Activated B cell treated with CpG ODN at 0.5 μM for 24 hours (primary cell): ENCODE data around the gene SLC8A1. TPM values are rescaled to one million over a fixed set of nuclear protein-coding genes. Genes with fewer than 3 reads are reported as not detected.

Experiments
- ATAC-seq: fragments of 200-7000 bp; cut with Tn5 transposase; one replicate; pipeline ENCODE4 v1.10.0; 2021; ENCODE audit warnings: low read depth, mild to moderate bottlenecking, moderate library complexity
- CTCF ChIA-PET: fragments of 350-600 bp; sonication (Branson Sonifier 250); formaldehyde crosslinking; loops from one replicate; lab custom pipeline; 2021; ENCODE audit warnings: antibody characterized with exemption; lab: Charles Lee
- POLR2A ChIA-PET: fragments of 350-600 bp; sonication (Branson Sonifier 250); formaldehyde crosslinking; loops from one replicate; lab custom pipeline; 2021; ENCODE audit warnings: antibody characterized with exemption; lab: Charles Lee
- DNase-seq: peaks from one replicate; pipeline ENCODE4 v3.0.0; 2022
- H3K27ac Mint-ChIP-seq: one replicate; pipeline ENCODE4 v1.8.0; 2020; ENCODE audit warnings: mixed read lengths
- H3K27me3 Mint-ChIP-seq: one replicate; pipeline ENCODE4 v1.8.0; 2021; ENCODE audit warnings: mixed read lengths
- H3K36me3 Mint-ChIP-seq: one replicate; pipeline ENCODE4 v1.8.0; 2021; ENCODE audit warnings: low read depth, mixed read lengths
- H3K4me1 Mint-ChIP-seq: one replicate; pipeline ENCODE4 v1.8.0; 2021; ENCODE audit warnings: mixed read lengths
- H3K4me3 Mint-ChIP-seq: one replicate; pipeline ENCODE4 v1.8.0; 2020; ENCODE audit warnings: mild to moderate bottlenecking, mixed read lengths
- H3K9me3 Mint-ChIP-seq: one replicate; pipeline ENCODE4 v1.8.0; 2020; ENCODE audit warnings: mixed read lengths
- CTCF ChIP-seq: fragments of 200-600 bp; IDR thresholded peaks from one replicate; pipeline ENCODE4 v1.8.0; 2022; ENCODE audit warnings: antibody characterized with exemption, mild to moderate bottlenecking
- intact Hi-C: fragments of 100-400 bp; cut with micrococcal nuclease; formaldehyde crosslinking; loops from one replicate; pipeline ENCODE4 v1.15.1; 2024
- total RNA-seq: library from RNA; stranded (reverse); gene quantifications from 2 replicates; pipeline ENCODE4 v1.2.3, GENCODE V29; 2022

SLC8A1 gene
- total RNA-seq, 1 donor from 2014 or later, result 0.04 TPM

GRCh38 chr2:40480596-40480995 lies 28.7 kb upstream of the SLC8A1 start:
- Mint-ChIP-seq H3K27me3 (no peaks in the 10 kb centered on the region), H3K36me3 (no peaks in the 10 kb centered on the region), H3K9me3 (no peaks in the 10 kb centered on the region), H3K4me3 (no peak overlapping the region), H3K27ac (no peak overlapping the region), H3K4me1 (no peaks in the 10 kb centered on the region)
- ChIA-PET POLR2A (no interaction called here), CTCF (no interaction called here)
- DNase-seq (no peak), ATAC-seq (no peak)
- no peak for TF ChIP-seq CTCF
- intact Hi-C loops, result no loop called here

GRCh38 chr2:40480073-40480472 lies 28.2 kb upstream of the SLC8A1 start:
- Mint-ChIP-seq H3K9me3 (no peaks in the 10 kb centered on the region), H3K27ac (no peak overlapping the region), H3K36me3 (no peaks in the 10 kb centered on the region), H3K4me1 (no peaks in the 10 kb centered on the region), H3K4me3 (no peak overlapping the region), H3K27me3 (no peaks in the 10 kb centered on the region)
- CTCF ChIA-PET, result no interaction called here
- intact Hi-C loops, result no loop called here
- no peak for ATAC-seq
- POLR2A ChIA-PET, result no interaction called here
- DNase-seq, result no peak
- no peak for TF ChIP-seq CTCF

GRCh38 chr2:40477361-40477760 lies 25.5 kb upstream of the SLC8A1 start:
- CTCF ChIA-PET, result no interaction called here
- POLR2A ChIA-PET, result no interaction called here
- H3K27me3 Mint-ChIP-seq, result no peaks in the 10 kb centered on the region
- H3K4me3 Mint-ChIP-seq, result no peak overlapping the region
- H3K4me1 Mint-ChIP-seq, result no peaks in the 10 kb centered on the region
- TF ChIP-seq CTCF, result no peak
- intact Hi-C loops, result no loop called here
- ATAC-seq (no peak), DNase-seq (no peak)
- no peak overlapping the region for H3K27ac Mint-ChIP-seq
- H3K9me3 Mint-ChIP-seq, result no peaks in the 10 kb centered on the region
- H3K36me3 Mint-ChIP-seq, result no peaks in the 10 kb centered on the region

- ChIA-PET CTCF (no interaction called here), POLR2A (no interaction called here)
- no peak for ATAC-seq
- no peak for TF ChIP-seq CTCF
- intact Hi-C loops, result no loop called here
- H3K4me1 Mint-ChIP-seq, result no peaks in the 10 kb centered on the region
- no peaks in the 10 kb centered on the region for H3K9me3 Mint-ChIP-seq
- H3K27me3 Mint-ChIP-seq, result no peaks in the 10 kb centered on the region
- no peaks in the 10 kb centered on the region for H3K36me3 Mint-ChIP-seq
- DNase-seq, result no peak
- no peak overlapping the region for H3K4me3 Mint-ChIP-seq
- H3K27ac Mint-ChIP-seq, result no peak overlapping the region
Measured at GRCh38 chr2:40476436-40476835, 24.5 kb upstream of the SLC8A1 start.

- Mint-ChIP-seq H3K4me3 (no peak overlapping the region), H3K9me3 (no peaks in the 10 kb centered on the region), H3K27me3 (no peaks in the 10 kb centered on the region), H3K4me1 (no peaks in the 10 kb centered on the region), H3K36me3 (no peaks in the 10 kb centered on the region), H3K27ac (no peak overlapping the region)
- ATAC-seq, result no peak
- TF ChIP-seq CTCF, result no peak
- DNase-seq, result no peak
- intact Hi-C loops, result no loop called here
- ChIA-PET CTCF (no interaction called here), POLR2A (no interaction called here)
Measured at GRCh38 chr2:40474306-40474705, 22.4 kb upstream of the SLC8A1 start.
